ENCODE results near the gene BZW2.
"Not testable (repeated sequence)": the region's sequence is repeated elsewhere in the genome, so short reads cannot be mapped to it uniquely, and the experiment has no call there.

BZW2 gene

GRCh38 chr7:16646472-16647072, 591 bp downstream of the BZW2 start:
- no peak for DNase-seq

GRCh38 chr7:16647435-16647960, 1.5 kb downstream of the BZW2 start:
- no peak for DNase-seq

GRCh38 chr7:16648551-16648950, 2.6 kb downstream of the BZW2 start:
- DNase-seq = no peak

- no peak for DNase-seq
Measured at GRCh38 chr7:16649196-16649595, 3.2 kb downstream of the BZW2 start.

- DNase-seq = no peak
Measured at GRCh38 chr7:16650266-16650665, 4.3 kb downstream of the BZW2 start.

- no peak for DNase-seq
Measured at GRCh38 chr7:16651396-16652239, 5.6 kb downstream of the BZW2 start.

GRCh38 chr7:16652240-16652583, 6.2 kb downstream of the BZW2 start:
- DNase-seq = no peak

- DNase-seq = no peak
Measured at GRCh38 chr7:16652888-16653287, 6.9 kb downstream of the BZW2 start.

- DNase-seq = no peak
Measured at GRCh38 chr7:16655394-16655793, 9.4 kb downstream of the BZW2 start.

- no peak for DNase-seq
Measured at GRCh38 chr7:16656141-16656540, 10.2 kb downstream of the BZW2 start.

GRCh38 chr7:16657656-16658279, 11.8 kb downstream of the BZW2 start:
- DNase-seq = no peak

- DNase-seq = not testable (repeated sequence)
Measured at GRCh38 chr7:16659854-16660497, 14.0 kb downstream of the BZW2 start.

GRCh38 chr7:16660702-16661464, 14.9 kb downstream of the BZW2 start:
- no peak for DNase-seq

- no peak for DNase-seq
Measured at GRCh38 chr7:16661924-16662323, 15.9 kb downstream of the BZW2 start.

- DNase-seq = no peak
Measured at GRCh38 chr7:16667355-16667754, 21.4 kb downstream of the BZW2 start.

GRCh38 chr7:16668049-16668858, 22.3 kb downstream of the BZW2 start:
- DNase-seq = no peak

GRCh38 chr7:16668978-16669377, 23.0 kb downstream of the BZW2 start:
- no peak for DNase-seq

- DNase-seq = no peak
Measured at GRCh38 chr7:16669581-16669980, 23.6 kb downstream of the BZW2 start.

- DNase-seq = no peak
Measured at GRCh38 chr7:16670021-16670420, 24.0 kb downstream of the BZW2 start.

- DNase-seq = no peak
Measured at GRCh38 chr7:16670731-16671344, 24.9 kb downstream of the BZW2 start.

GRCh38 chr7:16671811-16672210, 25.8 kb downstream of the BZW2 start:
- DNase-seq = no peak

All from activated CD4-positive, alpha-beta T cell treated with anti-CD3 and anti-CD28 coated beads, Interleukin-2, amount 50 U/mL, for 1 hour (primary cell).